ENCODE results near the gene NDUFC2.
"Not testable (repeated sequence)": the region's sequence is repeated elsewhere in the genome, so short reads cannot be mapped to it uniquely, and the experiment has no call there.

The NDUFC2 gene

DNA sequence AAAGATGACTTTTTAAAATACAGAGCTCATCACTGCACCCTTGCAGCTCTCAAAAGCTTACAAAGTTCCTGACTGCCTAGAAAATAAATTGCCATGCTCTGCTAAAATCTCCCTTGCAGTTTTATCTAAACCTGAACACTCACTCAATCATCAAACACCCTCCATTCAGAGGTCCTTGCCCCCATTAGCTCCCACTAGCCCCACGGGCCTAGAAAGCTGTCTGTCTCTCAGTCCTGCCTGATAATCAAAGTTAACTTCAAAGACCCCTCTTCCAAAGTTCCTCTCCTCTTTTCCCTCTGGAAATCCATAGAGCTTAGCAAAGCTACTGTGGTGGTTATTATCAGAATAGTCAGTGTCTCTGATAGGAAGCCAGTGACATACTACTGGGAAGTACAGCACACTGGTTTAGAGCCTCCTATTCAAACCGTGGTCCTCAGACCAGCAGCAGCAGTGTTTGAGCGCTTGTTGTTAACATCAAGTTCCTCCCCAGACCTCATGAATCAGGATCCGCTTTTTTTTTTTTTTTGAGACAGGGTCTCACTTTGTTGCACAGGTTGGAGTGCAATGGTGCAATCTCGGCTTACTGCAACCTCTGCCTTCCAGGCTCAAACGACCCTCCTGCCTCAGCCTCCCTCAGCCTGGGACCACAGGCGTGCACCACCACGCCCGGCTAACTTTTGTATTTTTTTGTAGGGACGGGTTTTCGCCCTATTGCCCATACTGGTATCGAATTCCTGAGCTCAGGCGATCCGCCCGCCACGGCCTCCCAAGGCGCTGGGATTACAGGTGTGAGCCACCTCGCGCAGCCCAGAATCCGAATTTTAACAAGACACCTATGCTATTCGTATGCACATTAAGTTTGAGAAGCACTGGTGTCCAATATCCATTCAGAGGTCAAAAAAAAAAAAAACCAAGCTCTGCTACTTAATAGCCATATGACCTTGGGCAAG, 1.2 kb downstream of the NDUFC2 start:
- no peak for DNase-seq

GRCh38 chr11:78077592-78077991, 2.1 kb downstream of the NDUFC2 start:
- DNase-seq = not testable (repeated sequence)

- no peak for DNase-seq
Measured at GRCh38 chr11:78076733-78077403, 2.8 kb downstream of the NDUFC2 start.

GRCh38 chr11:78074756-78075155, 4.9 kb downstream of the NDUFC2 start:
- no peak for DNase-seq

GRCh38 chr11:78072455-78072854, 7.2 kb downstream of the NDUFC2 start:
- DNase-seq = no peak

DNA sequence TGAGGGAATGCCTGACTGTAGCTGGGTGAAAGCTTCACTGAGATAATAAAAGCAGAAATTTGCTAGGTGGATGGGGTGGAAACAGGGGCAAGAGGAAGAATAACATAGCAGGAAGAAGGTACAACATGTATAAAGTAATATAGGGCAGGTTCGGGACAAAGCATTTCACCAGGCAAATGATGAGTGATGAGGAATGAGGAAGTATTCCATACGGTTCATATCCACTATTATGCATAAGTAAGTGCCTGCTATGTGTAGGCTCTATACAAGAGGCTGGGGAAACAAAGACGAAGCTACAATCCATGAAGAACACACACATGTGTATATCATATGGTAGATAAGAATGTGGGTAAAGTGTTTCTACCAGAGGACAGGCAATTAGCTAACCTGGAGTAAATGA, 7.9 kb downstream of the NDUFC2 start:
- DNase-seq = no peak

- DNase-seq = no peak
Measured at GRCh38 chr11:78070621-78071020, 9.0 kb downstream of the NDUFC2 start.

GRCh38 chr11:78069465-78069864, 10.2 kb downstream of the NDUFC2 start:
- no peak for DNase-seq

DNA sequence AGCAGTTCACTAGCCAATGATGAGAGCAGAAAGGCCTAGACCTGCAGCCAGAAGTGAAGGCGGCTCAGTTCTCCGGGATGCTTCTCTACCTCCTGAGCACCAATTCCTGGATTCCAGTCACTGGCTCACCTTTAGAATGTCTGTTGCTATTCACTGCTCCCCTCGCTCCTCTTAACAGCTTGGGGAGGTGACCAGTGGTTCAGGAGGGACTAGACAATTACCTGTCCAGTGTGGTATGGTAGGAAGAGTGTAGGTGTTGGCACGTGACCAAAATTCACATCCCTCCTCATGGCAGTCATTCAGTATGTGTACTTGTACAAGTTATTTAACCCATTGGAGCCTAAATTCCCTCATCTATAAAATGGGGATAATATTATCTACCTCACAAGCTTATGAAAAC, 12.0 kb downstream of the NDUFC2 start:
- DNase-seq = no peak

DNA sequence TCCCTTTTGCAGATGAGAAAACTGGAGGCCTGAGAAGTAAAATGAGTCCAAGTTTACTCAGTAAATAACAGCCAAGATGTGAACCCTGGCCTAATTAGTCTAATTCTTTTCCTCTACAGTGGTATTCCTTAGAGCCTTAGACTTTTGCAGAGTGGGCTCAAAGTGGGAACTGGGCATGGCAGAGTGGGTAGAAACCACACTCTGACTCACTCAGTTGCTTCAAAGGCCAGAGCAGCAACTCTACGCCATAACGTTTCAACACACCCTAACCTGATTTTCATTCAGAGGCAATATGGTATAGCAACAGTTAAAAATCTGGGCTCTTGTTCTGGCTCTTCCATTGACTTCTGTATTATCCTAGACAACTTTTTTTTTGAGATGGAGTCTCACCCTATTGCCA, 13.2 kb downstream of the NDUFC2 start:
- no peak for DNase-seq

DNA sequence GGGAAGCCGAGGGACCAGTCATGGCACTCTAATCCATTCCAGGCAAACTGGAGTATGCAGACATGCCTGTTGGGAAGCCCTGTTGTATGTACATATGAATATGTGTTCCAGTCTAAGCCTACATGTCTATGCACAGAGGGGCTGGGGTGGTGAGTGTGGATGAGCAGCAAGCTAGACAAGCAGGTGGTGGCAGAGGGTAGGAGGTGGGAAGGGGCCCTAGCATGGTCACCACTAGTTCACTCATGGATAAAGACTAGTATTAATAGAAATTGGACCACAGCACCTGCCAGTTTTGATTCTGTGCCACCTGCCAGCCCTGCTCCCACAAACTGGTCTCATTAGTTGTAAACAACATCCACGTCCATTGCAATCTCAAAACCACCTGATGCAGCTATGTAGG, 14.5 kb downstream of the NDUFC2 start:
- no peak for DNase-seq

DNA sequence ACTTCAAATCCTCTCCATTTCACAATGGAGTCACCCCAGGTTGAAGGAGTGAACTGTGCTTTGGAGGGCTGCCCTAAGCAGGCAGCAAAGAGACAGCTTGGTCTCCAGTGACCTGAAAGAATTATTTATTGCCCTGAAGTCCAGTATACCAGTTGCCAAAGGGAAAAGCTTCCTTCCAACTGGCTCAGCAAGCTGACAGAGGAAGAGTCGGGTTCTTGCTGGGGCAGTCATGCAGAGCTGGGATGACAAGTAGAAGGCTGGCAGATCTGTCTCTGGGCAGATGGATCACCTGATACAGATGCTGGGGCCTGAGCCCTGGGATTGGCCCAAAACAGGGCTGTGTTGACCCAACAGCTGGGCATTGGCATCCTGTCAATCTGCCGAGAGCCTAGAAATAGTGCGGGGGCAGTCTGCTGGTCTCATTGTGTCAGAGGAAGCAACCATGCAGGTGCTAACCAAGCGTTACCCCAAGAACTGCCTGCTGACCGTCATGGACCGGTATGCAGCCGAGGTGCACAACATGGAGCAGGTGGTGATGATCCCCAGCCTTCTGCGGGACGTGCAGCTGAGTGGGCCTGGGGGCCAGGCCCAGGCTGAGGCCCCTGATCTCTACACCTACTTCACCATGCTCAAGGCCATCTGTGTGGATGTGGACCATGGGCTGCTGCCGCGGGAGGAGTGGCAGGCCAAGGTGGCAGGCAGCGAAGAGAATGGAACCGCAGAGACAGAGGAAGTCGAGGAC, 16.1 kb downstream of the NDUFC2 start, which contains the start of gene THRSP:
TSS of gene THRSP (plus strand) at position 422 of the 742 bp plus-strand sequence. CDS start at position 443, 21 bp downstream.
- DNase-seq = no peak

DNA sequence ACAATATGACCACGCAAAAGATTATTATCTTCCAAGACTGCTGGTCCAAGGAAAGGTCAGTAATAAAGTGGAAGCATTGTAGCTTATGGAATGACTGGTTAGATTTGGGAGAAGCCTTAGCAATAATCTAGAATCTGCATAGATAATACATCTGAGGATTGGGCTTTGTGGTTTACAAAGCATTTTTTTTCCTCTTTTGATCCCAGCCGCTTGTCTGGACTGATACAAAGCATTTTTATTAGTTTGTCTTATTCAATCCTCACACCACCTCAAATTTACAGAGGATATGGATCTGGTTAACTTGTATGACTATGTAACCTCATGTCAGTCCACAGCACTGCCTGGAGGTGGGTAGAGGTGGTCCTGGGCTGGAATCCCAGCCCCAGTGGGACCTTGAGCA, 17.0 kb downstream of the NDUFC2 start:
- no peak for DNase-seq

DNA sequence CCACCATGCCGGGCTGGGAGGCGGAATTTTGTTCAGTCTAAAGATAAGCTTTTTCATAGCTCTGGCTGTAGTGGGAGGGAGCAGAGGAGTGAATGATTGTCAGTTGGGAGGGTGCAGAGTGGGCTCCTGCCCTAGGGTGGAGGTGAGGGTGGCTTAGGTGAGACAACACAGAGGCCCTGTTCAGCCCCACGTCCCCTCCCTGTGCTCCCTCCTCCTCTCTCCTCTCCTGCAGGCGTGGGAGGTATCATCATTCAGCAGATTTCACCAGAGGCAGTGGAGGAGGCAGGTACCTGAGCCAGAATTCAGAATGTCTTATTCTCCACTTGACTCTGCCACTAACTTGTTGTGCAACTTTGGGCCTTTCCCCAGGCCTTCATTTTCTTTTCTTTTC, 17.7 kb downstream of the NDUFC2 start:
- DNase-seq = no peak

DNA sequence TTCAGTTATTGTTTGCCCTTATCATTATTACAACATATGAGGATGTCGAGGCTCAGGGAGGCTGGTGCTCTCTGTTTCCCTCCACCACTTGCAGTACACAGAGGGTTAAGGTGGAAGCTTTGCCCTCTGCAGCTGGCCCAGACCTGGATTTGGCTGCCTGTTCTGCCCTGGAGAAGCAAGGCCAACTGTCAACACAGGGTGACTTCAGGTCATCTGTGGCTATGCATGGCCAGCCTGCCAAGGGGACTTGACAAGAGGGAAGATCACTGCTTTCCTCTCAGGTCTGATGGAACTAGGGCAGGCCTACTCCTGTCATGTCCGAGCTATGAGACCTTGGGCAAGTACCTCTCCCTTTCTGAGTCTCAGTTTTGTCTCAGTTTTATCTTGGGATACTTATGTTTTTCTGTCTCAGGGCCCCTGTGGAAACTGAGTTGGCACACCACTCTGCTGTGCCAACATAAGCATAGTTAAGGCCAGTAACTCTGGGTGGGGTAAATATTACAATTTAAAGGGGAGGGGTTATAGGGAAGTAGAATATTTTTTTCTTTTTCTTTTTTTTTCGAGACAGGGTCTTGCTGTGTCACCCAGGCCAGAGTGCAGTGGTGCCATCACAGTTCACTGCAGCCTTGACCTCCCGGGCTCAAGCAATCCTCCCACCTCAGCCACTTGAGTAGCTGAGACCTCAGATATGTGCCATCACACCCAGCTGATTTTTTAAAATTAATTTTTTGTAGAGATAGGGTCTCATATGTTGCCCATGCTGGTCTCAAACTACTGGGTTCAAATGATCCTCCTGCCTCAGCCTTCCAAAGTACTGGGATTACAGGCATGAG, 18.4 kb downstream of the NDUFC2 start:
- no peak for DNase-seq

- no peak for DNase-seq
Measured at GRCh38 chr11:78060533-78060932, 19.1 kb downstream of the NDUFC2 start.

- DNase-seq = not testable (repeated sequence)
Measured at GRCh38 chr11:78059749-78060328, 19.8 kb downstream of the NDUFC2 start.

GRCh38 chr11:78057462-78058055, 22.1 kb downstream of the NDUFC2 start:
- no peak for DNase-seq

GRCh38 chr11:78056093-78056492, 23.6 kb downstream of the NDUFC2 start:
- no peak for DNase-seq

- no peak for DNase-seq
Measured at GRCh38 chr11:78054971-78055370, 24.7 kb downstream of the NDUFC2 start.

DNA sequence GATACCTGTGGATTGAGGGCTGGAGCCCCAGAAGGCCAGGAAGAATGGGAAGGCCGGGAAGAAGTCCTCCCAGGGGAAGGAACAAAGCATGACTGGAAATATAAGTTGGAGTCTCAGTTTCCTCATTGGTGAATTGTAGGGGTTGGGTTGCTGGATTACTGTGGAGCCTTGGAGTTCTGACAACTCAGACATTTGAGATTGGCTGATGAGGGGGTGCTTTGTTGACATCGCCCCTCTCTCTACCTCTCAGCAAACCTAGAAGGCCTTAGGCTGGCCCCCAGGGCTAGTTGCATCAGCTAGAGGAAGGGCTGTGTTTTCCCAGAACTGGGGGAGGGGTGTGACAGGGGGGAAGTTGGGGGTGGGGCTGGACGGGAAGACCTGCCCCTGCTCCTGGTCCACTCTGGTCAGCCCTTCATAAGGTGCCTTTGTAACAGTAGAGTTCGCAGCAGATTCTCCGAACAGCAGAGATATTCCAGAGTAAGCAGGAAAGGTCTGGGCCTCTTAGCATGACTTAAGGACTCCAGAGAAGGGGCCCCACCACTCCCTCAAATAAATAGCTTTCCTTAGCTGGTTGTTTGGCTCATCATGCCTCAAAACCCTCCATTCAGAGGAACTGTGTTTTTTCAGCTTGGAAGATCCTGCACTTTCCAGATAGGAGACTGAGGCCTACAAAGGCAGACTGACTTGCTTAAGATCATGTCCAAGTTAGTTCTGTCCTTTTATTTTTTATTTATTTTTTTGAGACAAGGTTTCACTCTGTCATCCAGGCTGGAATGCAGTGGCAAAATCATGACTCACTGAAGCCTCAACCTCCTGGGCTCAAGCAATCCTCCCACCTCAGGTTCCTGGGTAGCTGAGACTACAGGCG, 28.5 kb downstream of the NDUFC2 start:
- DNase-seq = no peak

All from CD4-positive, alpha-beta T cell treated with Interleukin-17A for 1 hour (primary cell).